Measurements from ENCODE around the gene MRE11. TPM values are rescaled to one million over a fixed set of nuclear protein-coding genes. Genes with fewer than 3 reads are reported as not detected.

The MRE11 gene
- total RNA-seq, 1 experiment from 2014 or later = 40.7 TPM

GRCh38 chr11:94524341-94524740 lies 30.7 kb upstream of the MRE11 start:
- H3K27me3 Mint-ChIP-seq (ENCODE audit: low read depth) = peaks cover 19% of the 10 kb centered on the region
- Histone ChIP-seq H2BK15ac (ENCODE audit: low read depth, low read length) (no peak overlapping the region), H3K4me1 (ENCODE audit: insufficient read depth, low read length) (no peaks in the 10 kb centered on the region), H4K91ac (ENCODE audit: insufficient read length, low read depth, low read length) (no peak overlapping the region), H3K23ac (ENCODE audit: insufficient read length, low read depth, low read length) (no peak overlapping the region), H3K4ac (ENCODE audit: low read depth, low read length) (no peak overlapping the region), H3K27me3 (ENCODE audit: insufficient read depth, low read length) (no peaks in the 10 kb centered on the region), H3K9me3 (ENCODE audit: control insufficient read depth, low read depth, low read length) (no peaks in the 10 kb centered on the region), H2BK120ac (ENCODE audit: low read depth, low read length, poor library complexity, severe bottlenecking) (no peak overlapping the region), H3K9ac (ENCODE audit: extremely low read depth, insufficient read length, low read length) (no peak overlapping the region), H3K56ac (ENCODE audit: insufficient read length, low read depth, low read length) (no peak overlapping the region), H2BK20ac (ENCODE audit: low read depth, low read length, poor library complexity, severe bottlenecking) (no peak overlapping the region), H4K20me1 (ENCODE audit: control insufficient read depth, insufficient read depth, insufficient read length) (no peaks in the 10 kb centered on the region), H2AK5ac (ENCODE audit: insufficient read length, low read length) (no peak overlapping the region), H2AFZ (ENCODE audit: low read length) (no peak overlapping the region), H4K8ac (replicated peaks; ENCODE audit: insufficient read length, low read depth, low read length) (no peak overlapping the region), H3K4me2 (ENCODE audit: insufficient read depth, insufficient read length, low read length) (no peak overlapping the region), H3K18ac (ENCODE audit: insufficient read length, low read depth, low read length) (no peak overlapping the region), H2BK12ac (ENCODE audit: insufficient read length, low read depth, low read length) (no peak overlapping the region), H3K23me2 (ENCODE audit: insufficient read length, low read depth, low read length, poor library complexity, severe bottlenecking) (no peaks in the 10 kb centered on the region), H3K27ac (ENCODE audit: insufficient read length, low read depth, low read length) (no peak overlapping the region), H3K79me2 (ENCODE audit: insufficient read depth, low read length) (no peaks in the 10 kb centered on the region), H3K14ac (ENCODE audit: insufficient read depth, low read length) (no peak overlapping the region), H2BK5ac (ENCODE audit: insufficient read length, low read length) (no peak overlapping the region), H3K79me1 (ENCODE audit: insufficient read depth, low read depth, low read length, poor library complexity, severe bottlenecking) (no peaks in the 10 kb centered on the region), H4K5ac (ENCODE audit: insufficient read length, low read depth, low read length) (no peak overlapping the region), H3T11ph (ENCODE audit: low read length) (no peak overlapping the region)
- no peak for DNase-seq
- H3K36me3 Mint-ChIP-seq (ENCODE audit: insufficient read depth in 1 of 3, low read depth in 3 of 3) = no peaks in the 10 kb centered on the region
- H3K4me3 Mint-ChIP-seq = no peak overlapping the region
- peaks cover 0 to 3% of the 10 kb centered on the region in 2 experiments; a peak in 2 of 4 replicates for H3K4me1 Mint-ChIP-seq
- H3K9me3 Mint-ChIP-seq = no peaks in the 10 kb centered on the region
- TF ChIP-seq, protein P1, sequence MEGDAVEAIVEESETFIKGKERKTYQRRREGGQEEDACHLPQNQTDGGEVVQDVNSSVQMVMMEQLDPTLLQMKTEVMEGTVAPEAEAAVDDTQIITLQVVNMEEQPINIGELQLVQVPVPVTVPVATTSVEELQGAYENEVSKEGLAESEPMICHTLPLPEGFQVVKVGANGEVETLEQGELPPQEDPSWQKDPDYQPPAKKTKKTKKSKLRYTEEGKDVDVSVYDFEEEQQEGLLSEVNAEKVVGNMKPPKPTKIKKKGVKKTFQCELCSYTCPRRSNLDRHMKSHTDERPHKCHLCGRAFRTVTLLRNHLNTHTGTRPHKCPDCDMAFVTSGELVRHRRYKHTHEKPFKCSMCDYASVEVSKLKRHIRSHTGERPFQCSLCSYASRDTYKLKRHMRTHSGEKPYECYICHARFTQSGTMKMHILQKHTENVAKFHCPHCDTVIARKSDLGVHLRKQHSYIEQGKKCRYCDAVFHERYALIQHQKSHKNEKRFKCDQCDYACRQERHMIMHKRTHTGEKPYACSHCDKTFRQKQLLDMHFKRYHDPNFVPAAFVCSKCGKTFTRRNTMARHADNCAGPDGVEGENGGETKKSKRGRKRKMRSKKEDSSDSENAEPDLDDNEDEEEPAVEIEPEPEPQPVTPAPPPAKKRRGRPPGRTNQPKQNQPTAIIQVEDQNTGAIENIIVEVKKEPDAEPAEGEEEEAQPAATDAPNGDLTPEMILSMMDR (conservative IDR thresholded peaks at IDR 0.05) = no peak
- H3K27ac Mint-ChIP-seq = no peak overlapping the region
- no CpG with 5 or more reads among the region's 1 CpG for WGBS (ENCODE audit: extremely low coverage, insufficient read length, low lambda C conversion rate)

Measured in H9 (cell line).